ENCODE results near the gene LACTBL1. TPM values are rescaled to one million over a fixed set of nuclear protein-coding genes. Genes with fewer than 3 reads are reported as not detected.

LACTBL1 gene
- total and polyA plus RNA-seq, 9 donors: not detected

DNA sequence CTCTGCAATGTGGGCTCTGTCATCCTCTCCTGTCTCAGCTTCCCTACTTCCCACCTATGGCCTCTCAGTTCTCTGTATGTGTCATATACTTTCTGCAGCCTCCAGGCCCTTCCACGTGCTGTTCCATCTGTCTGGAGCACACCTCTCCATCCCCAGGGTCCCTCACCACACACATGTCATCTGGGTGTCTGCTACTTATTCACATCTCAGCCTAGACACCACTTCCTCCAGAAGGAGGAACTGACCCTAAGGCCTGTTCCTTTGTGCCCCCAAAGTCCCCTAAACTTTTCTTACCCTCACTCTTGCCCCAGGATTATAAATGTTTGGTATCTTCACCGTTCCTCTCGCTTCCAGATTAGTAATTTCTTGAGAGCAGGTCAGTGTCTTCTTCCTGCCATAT lies 10.1 kb downstream of the LACTBL1 start:
- Histone ChIP-seq H3K27ac (no peak overlapping the region), H3K36me3 (no peaks in the 10 kb centered on the region), H3K27me3 (no peaks in the 10 kb centered on the region), H3K4me1 (ENCODE audit: insufficient read depth) (no peaks in the 10 kb centered on the region), H3K4me3 (no peak overlapping the region), H3K9me3 (peaks cover 0 to 7% of the 10 kb centered on the region in 2 donors)
- no peak for DNase-seq
- intact Hi-C loops (cut with DNase I): loop anchor here in 2 of 4 donors (2.0 to 10.0 kb wide), 2 partner anchors 258 to 262 kb away; no protein-coding TSS in a partner anchor
- 53 to 74% (median 63%) methylated on average over 3 of the region's 3 CpGs for WGBS, 3 donors
- TF ChIP-seq, protein P1, sequence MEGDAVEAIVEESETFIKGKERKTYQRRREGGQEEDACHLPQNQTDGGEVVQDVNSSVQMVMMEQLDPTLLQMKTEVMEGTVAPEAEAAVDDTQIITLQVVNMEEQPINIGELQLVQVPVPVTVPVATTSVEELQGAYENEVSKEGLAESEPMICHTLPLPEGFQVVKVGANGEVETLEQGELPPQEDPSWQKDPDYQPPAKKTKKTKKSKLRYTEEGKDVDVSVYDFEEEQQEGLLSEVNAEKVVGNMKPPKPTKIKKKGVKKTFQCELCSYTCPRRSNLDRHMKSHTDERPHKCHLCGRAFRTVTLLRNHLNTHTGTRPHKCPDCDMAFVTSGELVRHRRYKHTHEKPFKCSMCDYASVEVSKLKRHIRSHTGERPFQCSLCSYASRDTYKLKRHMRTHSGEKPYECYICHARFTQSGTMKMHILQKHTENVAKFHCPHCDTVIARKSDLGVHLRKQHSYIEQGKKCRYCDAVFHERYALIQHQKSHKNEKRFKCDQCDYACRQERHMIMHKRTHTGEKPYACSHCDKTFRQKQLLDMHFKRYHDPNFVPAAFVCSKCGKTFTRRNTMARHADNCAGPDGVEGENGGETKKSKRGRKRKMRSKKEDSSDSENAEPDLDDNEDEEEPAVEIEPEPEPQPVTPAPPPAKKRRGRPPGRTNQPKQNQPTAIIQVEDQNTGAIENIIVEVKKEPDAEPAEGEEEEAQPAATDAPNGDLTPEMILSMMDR (IDR thresholded peaks at IDR 0.05): no peak
- TF ChIP-seq EP300 (IDR thresholded peaks at IDR 0.05) (no peak), POLR2A (IDR thresholded peaks at IDR 0.05) (no peak)

DNA sequence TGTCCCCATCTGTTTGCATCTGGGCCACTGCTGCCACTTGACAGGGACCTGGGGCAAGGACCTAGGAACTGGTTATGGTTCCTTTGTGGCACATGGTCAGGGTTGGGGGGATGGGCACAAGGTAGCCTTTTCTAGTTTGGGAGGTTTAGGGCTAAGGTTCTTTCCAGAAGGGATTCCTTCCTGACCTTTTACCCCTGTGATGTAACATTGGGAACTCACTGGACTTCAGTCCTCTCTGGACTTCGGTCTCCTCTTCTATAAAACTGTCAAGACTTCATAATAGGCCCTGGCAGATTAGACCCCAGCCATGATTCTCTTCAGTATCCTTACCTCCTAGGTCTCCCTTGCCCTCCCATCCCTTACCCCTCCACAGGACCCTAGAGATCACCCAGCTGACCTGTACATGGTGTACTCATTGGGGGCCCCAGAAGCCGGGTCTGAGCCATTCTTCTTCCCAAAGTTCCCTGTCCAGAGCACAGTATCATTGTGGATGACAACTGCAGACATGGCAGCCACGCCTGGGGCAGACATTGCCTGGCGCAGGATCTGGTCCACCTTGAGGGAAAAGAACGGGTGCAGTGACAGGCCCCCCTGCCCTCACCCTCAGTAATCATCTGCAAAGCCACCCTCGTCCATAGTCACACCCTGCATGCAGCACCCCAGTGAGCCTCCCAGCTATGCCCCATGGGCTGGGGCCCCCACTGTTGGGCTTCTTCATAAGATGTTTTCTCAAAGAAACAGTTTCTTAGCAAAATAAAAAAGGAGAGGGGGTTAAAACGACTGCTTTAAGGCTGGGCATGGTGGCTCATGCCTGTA lies 12.9 kb downstream of the LACTBL1 start:
- TF ChIP-seq EP300 (IDR thresholded peaks at IDR 0.05): no peak
- TF ChIP-seq, protein P1 (IDR thresholded peaks at IDR 0.05): no peak
- no peak for TF ChIP-seq POLR2A (IDR thresholded peaks at IDR 0.05)

DNA sequence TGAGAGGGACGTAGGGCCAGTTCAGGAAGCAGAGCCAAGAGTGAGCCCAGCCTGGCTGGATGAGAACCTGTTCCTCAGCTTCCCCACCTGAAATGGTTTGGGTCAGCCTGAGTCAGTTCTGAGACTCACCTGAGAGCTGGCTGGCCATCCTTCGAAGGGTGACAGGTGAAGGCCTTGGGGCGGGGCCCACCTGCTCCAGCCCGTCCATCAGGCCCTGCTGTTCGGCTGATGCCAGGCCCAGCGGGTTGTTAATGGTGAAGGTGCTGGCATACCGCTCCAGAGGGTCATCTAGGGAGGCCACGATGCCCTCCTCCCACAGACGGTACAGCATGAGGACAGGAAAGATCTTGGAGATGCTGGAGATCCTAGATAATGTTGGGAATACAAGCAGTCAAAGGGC lies 14.1 kb downstream of the LACTBL1 start:
- Histone ChIP-seq H3K4me3 (no peak overlapping the region), H3K36me3 (no peaks in the 10 kb centered on the region), H3K27ac (no peak overlapping the region), H3K27me3 (no peaks in the 10 kb centered on the region), H3K9me3 (no peaks in the 10 kb centered on the region), H3K4me1 (ENCODE audit: insufficient read depth) (no peaks in the 10 kb centered on the region)
- no peak for TF ChIP-seq POLR2A (IDR thresholded peaks at IDR 0.05)
- TF ChIP-seq EP300 (IDR thresholded peaks at IDR 0.05): no peak
- TF ChIP-seq, protein P1 (IDR thresholded peaks at IDR 0.05): no peak
- no peak for DNase-seq
- intact Hi-C loops (cut with DNase I): no loop called here
- WGBS, 3 donors: 78 to 89% (median 87%) methylated on average over 9 of the region's 9 CpGs

More for the DNA sequence above, 12.9 kb downstream of the LACTBL1 start:
- 79 to 82% (median 80%) methylated on average over 7 of the region's 7 CpGs for WGBS, 3 donors
- Histone ChIP-seq H3K27ac (no peak overlapping the region), H3K27me3 (no peaks in the 10 kb centered on the region), H3K4me1 (ENCODE audit: insufficient read depth) (no peaks in the 10 kb centered on the region), H3K9me3 (no peaks in the 10 kb centered on the region), H3K36me3 (no peaks in the 10 kb centered on the region), H3K4me3 (no peak overlapping the region)
- DNase-seq: no peak
- intact Hi-C loops (cut with DNase I): loop anchor here in 1 of 4 donors (10.0 kb wide), 1 partner anchor 255 kb away; no protein-coding TSS in a partner anchor

DNA sequence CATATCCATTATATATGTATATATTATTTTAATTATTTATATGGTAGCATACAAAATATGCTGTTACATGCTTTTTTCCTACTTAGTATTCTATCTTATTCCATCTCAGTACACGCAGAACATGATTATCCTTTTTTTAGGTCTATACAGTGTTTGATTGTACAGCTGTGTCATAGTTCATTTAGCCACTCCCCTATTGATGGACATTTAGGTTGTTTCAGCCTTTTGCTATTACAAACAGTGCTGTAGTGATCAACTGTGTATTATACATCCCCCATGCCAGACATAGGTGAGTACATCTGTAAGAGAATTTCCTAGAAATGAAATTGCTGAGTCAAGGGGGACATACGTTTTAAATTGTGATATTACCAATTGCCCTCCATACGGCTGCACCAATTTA lies 15.6 kb downstream of the LACTBL1 start:
- H3K9me3 ChIP-seq: no peaks in the 10 kb centered on the region
- intact Hi-C loops (cut with DNase I): no loop called here
- H3K4me1 ChIP-seq (ENCODE audit: insufficient read depth): peaks cover 3% of the 10 kb centered on the region
- no peaks in the 10 kb centered on the region for H3K36me3 ChIP-seq
- TF ChIP-seq POLR2A (IDR thresholded peaks at IDR 0.05) (no peak), EP300 (IDR thresholded peaks at IDR 0.05) (no peak)
- no peaks in the 10 kb centered on the region for H3K27me3 ChIP-seq
- no peak for DNase-seq
- H3K4me3 ChIP-seq: no peak overlapping the region
- 57 to 67% (median 67%) methylated on average over 3 of the region's 3 CpGs for WGBS, 3 donors
- no peak overlapping the region for H3K27ac ChIP-seq

DNA sequence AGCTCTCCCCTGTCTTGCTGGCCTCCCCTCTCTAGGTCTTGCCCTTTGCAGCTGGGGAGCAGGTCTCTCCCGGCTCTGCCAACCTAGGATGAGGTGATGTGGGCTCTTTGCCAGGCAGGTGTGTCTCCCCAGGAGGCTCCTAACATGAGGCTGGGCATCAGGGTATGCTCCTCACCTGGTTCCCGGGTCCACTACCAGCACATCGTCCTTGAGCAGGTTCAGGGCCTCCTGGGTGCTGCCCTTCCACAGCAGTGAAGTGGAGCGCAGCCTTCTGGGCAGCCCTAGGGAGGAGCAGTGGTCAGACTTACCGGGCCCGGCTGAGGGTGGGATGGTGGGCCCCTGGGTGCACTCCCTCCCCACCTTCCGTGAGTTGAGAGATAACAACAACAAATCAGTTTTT lies 17.5 kb downstream of the LACTBL1 start:
- WGBS, 3 donors: 70 to 82% (median 81%) methylated on average over 7 of the region's 7 CpGs

More for the DNA sequence above, 17.5 kb downstream of the LACTBL1 start:
- no peak overlapping the region for H3K27ac ChIP-seq
- peaks cover 3% of the 10 kb centered on the region for H3K4me1 ChIP-seq (ENCODE audit: insufficient read depth)
- H3K27me3 ChIP-seq: no peaks in the 10 kb centered on the region
- no peak overlapping the region for H3K4me3 ChIP-seq
- no peak for DNase-seq
- intact Hi-C loops (cut with DNase I): no loop called here
- H3K36me3 ChIP-seq: no peaks in the 10 kb centered on the region
- TF ChIP-seq POLR2A (IDR thresholded peaks at IDR 0.05) (no peak), EP300 (IDR thresholded peaks at IDR 0.05) (no peak)
- TF ChIP-seq, protein P1 (IDR thresholded peaks at IDR 0.05): no peak
- no peaks in the 10 kb centered on the region for H3K9me3 ChIP-seq

Data from ovary (tissue), 9 donors.